WERI-Rb-1 (cell line): Measurements from ENCODE around the gene HLA-F.

Source experiments
- DNase-seq: peaks from one replicate; pipeline ENCODE4 v3.0.0-alpha.2; 2020
- H3K27ac ChIP-seq: fragments of 250-450 bp; sonication (Bioruptor Pico); 2 replicates; pipeline ENCODE4 v1.5.1; 2020; ENCODE audit warnings: mild to moderate bottlenecking, moderate library complexity
- H3K27me3 ChIP-seq: fragments of 250-450 bp; sonication (Bioruptor Pico); 2 replicates; pipeline ENCODE4 v1.5.1; 2021; ENCODE audit warnings: mild to moderate bottlenecking, low read depth, moderate library complexity; ENCODE audit not compliant: insufficient read depth, severe bottlenecking
- H3K36me3 ChIP-seq: fragments of 250-450 bp; sonication (Bioruptor Pico); 2 replicates; pipeline ENCODE4 v1.5.1; 2020; ENCODE audit warnings: mild to moderate bottlenecking, moderate library complexity
- H3K4me3 ChIP-seq: 2 replicates; pipeline ENCODE4 v1.5.1; 2011; ENCODE audit warnings: low read depth, mild to moderate bottlenecking, control low read depth, low read length
- H3K9me3 ChIP-seq: fragments of 250-450 bp; sonication (Bioruptor Pico); 2 replicates; pipeline ENCODE4 v1.5.1; 2021; ENCODE audit warnings: mild to moderate bottlenecking, moderate library complexity; ENCODE audit not compliant: severe bottlenecking
- CTCF ChIP-seq: IDR thresholded peaks from 2 replicates; pipeline ENCODE4 v1.5.1; 2011; ENCODE audit warnings: low read depth, mild to moderate bottlenecking, control low read depth, inconsistent platforms, low read length

Gene HLA-F

DNA sequence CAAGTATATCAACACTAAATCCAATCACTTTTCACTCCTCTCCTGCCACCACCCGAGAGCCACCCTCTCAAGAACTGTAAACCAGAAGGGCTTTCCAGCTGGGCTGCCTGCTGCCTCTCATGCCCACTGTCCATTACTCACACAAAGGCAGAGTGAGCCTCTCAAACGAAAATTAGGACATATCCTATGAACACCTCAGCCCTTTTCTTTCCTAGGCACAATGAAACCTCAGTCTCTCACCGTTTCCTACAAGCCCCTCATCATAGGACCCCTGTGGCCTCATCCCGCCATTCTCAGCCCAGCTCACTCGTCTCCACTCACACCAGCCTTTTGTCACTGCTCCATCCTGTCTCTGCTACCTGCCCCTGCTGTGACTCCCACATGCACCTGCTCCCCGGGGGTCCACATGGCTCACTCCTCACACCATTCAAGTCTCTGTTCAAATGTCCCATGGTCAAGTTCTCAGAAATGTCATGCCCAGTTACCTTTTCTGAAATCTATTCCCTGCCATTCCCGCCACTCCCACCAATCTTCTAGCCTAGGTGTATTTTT lies 7.4 kb downstream of the HLA-F start:
- no peaks in the 10 kb centered on the region for H3K9me3 ChIP-seq
- H3K36me3 ChIP-seq, result no peaks in the 10 kb centered on the region
- DNase-seq, result no peak
- H3K4me3 ChIP-seq, result no peak overlapping the region
- no peaks in the 10 kb centered on the region for H3K27me3 ChIP-seq
- H3K27ac ChIP-seq, result no peak overlapping the region
- TF ChIP-seq CTCF, result no peak

- Histone ChIP-seq H3K36me3 (no peaks in the 10 kb centered on the region), H3K27me3 (no peaks in the 10 kb centered on the region), H3K9me3 (no peaks in the 10 kb centered on the region), H3K4me3 (no peak overlapping the region), H3K27ac (no peak overlapping the region)
- TF ChIP-seq CTCF, result no peak
- DNase-seq, result no peak
Measured at GRCh38 chr6:29731281-29731680, 8.0 kb downstream of the HLA-F start.

DNA sequence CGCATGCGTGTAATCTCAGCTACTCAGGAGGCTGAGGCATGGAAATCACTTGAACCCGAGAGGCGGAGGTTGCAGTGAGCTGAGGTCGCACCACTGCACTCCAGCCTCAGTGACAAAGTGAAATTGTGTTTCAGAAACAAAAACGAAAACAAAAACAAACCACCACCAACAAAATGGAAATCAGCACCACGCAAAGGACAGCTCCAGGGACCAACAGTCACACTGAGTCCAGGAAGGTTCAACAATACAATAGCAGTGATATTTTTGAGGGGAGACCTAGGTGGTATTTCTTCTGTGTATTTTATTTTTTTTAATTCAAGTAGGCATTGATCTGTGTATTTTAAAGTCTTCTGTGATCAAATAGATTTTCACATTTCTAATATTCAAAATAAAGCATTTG lies 9.8 kb downstream of the HLA-F start:
- H3K36me3 ChIP-seq, result no peaks in the 10 kb centered on the region
- no peak overlapping the region for H3K4me3 ChIP-seq
- H3K9me3 ChIP-seq, result no peaks in the 10 kb centered on the region
- H3K27ac ChIP-seq, result no peak overlapping the region
- TF ChIP-seq CTCF, result no peak
- no peaks in the 10 kb centered on the region for H3K27me3 ChIP-seq
- DNase-seq, result no peak

DNA sequence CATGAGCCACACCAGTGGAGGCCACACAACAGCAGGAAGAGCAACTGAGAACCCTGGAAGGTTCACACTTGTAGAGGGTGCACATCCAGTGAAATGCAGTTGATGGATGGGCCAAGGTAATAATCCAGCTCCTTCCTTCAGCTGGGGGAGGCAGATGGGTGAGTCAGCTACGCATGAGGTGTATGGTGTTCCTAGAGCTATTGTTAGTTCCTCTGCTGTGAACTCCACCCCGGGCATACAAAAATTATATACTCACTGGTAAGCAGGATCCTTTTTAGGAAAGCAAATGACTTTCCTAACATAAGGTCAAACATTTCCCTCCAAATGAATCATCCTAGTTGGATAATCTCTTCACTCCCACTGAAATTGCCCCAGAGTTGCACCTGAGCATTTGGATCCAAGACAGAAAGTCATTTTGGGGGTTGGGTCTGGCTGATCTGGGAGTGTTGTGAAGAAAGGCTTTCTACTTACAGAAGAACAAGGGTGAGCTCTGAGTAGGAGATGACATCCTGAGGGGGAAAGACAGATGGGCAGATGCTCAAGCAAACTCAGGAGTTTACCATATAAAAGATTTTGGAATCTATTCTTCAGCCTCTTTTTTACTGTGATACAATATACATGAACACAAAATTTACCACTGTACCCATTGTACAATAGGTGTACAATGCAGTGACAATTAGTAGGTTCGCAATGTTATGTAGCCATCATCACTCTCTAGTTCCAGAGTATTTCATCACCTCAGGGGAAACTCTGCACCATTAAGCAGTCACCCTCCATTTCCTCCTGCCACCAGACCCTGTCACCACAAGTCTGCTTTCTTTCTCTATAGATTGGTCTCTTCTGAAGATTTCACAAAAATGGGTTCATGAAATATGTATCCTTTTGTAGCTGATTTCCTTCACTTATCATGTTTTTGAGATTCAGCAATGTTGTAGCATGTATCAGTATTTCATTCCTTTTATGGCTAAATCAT lies 11.1 kb downstream of the HLA-F start:
- no peak overlapping the region for H3K4me3 ChIP-seq
- DNase-seq, result no peak

GRCh38 chr6:29736563-29736962 lies 13.3 kb downstream of the HLA-F start:
- Histone ChIP-seq H3K36me3 (no peaks in the 10 kb centered on the region), H3K27me3 (no peaks in the 10 kb centered on the region), H3K9me3 (no peaks in the 10 kb centered on the region), H3K4me3 (no peak overlapping the region), H3K27ac (no peak overlapping the region)
- no peak for DNase-seq
- no peak for TF ChIP-seq CTCF

More for the DNA sequence above, 11.1 kb downstream of the HLA-F start:
- no peak for TF ChIP-seq CTCF
- no peaks in the 10 kb centered on the region for H3K36me3 ChIP-seq
- no peaks in the 10 kb centered on the region for H3K9me3 ChIP-seq
- no peak overlapping the region for H3K27ac ChIP-seq
- H3K27me3 ChIP-seq, result no peaks in the 10 kb centered on the region
